Loucy (cell line): ENCODE results near the gene ERVW-1.

Experiments used
- H2AFZ ChIP-seq: fragments of 200-600 bp; sonication (generic); 2 replicates; pipeline ENCODE4 v1.6.0; 2016; ENCODE audit warnings: antibody characterized with exemption, mild to moderate bottlenecking, low read length, moderate library complexity
- H3F3A ChIP-seq: fragments of 200-600 bp; 2 replicates; pipeline ENCODE4 v1.6.0; 2016; ENCODE audit warnings: antibody characterized with exemption, low read depth, mild to moderate bottlenecking
- H3K27me3 ChIP-seq: fragments of 200-600 bp; sonication (generic); 2 replicates; pipeline ENCODE4 v1.6.1; 2014; ENCODE audit warnings: low read length, mild to moderate bottlenecking; ENCODE audit not compliant: insufficient read depth, poor library complexity, severe bottlenecking
- H3K36me3 ChIP-seq: fragments of 200-600 bp; sonication (generic); 2 replicates; pipeline ENCODE4 v1.6.1; 2016; ENCODE audit warnings: low read length; ENCODE audit not compliant: insufficient read depth
- H3K4me1 ChIP-seq: fragments of 200-600 bp; sonication (generic); 2 replicates; pipeline ENCODE4 v1.5.1; 2014; ENCODE audit warnings: low read length, mild to moderate bottlenecking; ENCODE audit not compliant: insufficient read depth, poor library complexity, severe bottlenecking
- H3K4me2 ChIP-seq: fragments of 200-600 bp; sonication (generic); 2 replicates; pipeline ENCODE4 v1.6.0; 2014; ENCODE audit warnings: antibody characterized with exemption, low read length, low read depth, mild to moderate bottlenecking; ENCODE audit not compliant: poor library complexity, severe bottlenecking
- H3K4me3 ChIP-seq: fragments of 200-600 bp; sonication (generic); 2 replicates; pipeline ENCODE4 v1.5.1; 2014; ENCODE audit warnings: low read length, mild to moderate bottlenecking, mixed read lengths; ENCODE audit not compliant: poor library complexity, severe bottlenecking
- H3K79me2 ChIP-seq: fragments of 200-600 bp; sonication (generic); 2 replicates; pipeline ENCODE4 v1.6.1; 2014; ENCODE audit warnings: low read length; ENCODE audit not compliant: insufficient read depth
- H3K9ac ChIP-seq: fragments of 200-600 bp; sonication (generic); 2 replicates; pipeline ENCODE4 v1.6.0; 2014; ENCODE audit warnings: mild to moderate bottlenecking, low read depth, low read length, moderate library complexity; ENCODE audit not compliant: poor library complexity, severe bottlenecking
- H3K9me2 ChIP-seq: fragments of 200-600 bp; sonication (generic); replicated peaks from 2 replicates; pipeline ENCODE4 v1.6.1; 2016; ENCODE audit warnings: low read depth, low read length, mixed read lengths
- H3K9me3 ChIP-seq: fragments of 200-600 bp; sonication (generic); 2 replicates; pipeline ENCODE4 v1.6.1; 2014; ENCODE audit warnings: mild to moderate bottlenecking, antibody characterized with exemption, low read length, low read depth; ENCODE audit not compliant: insufficient read depth
- H4K20me1 ChIP-seq: fragments of 200-600 bp; sonication (generic); 2 replicates; pipeline ENCODE4 v1.6.0; 2014; ENCODE audit warnings: antibody characterized with exemption, low read length, mild to moderate bottlenecking; ENCODE audit not compliant: insufficient read depth, poor library complexity, severe bottlenecking
- CTCF ChIP-seq: fragments of 200-600 bp; sonication (generic); conservative IDR thresholded peaks from 2 replicates; pipeline ENCODE4 v1.5.1; 2014; ENCODE audit warnings: mild to moderate bottlenecking, antibody characterized with exemption, low read length
- EZH2phosphoT487 ChIP-seq: fragments of 200-600 bp; IDR thresholded peaks from 2 replicates; pipeline ENCODE4 v1.6.1; 2018; ENCODE audit warnings: antibody characterized with exemption, mild to moderate bottlenecking, moderate library complexity, borderline replicate concordance

ERVW-1 gene

GRCh38 chr7:92421676-92422435, 55.9 kb downstream of the ERVW-1 start:
- Histone ChIP-seq H3K4me2 (peak overlapping the region; percentile 1), H3K4me3 (no peak overlapping the region), H3K9me3 (no peaks in the 10 kb centered on the region), H3K27me3 (no peaks in the 10 kb centered on the region), H3K9me2 (no peaks in the 10 kb centered on the region), H3F3A (no peaks in the 10 kb centered on the region), H3K79me2 (no peaks in the 10 kb centered on the region), H3K9ac (no peak overlapping the region), H3K36me3 (no peaks in the 10 kb centered on the region), H2AFZ (no peak overlapping the region), H3K4me1 (peaks cover 22% of the 10 kb centered on the region), H4K20me1 (no peaks in the 10 kb centered on the region)
- no peak for TF ChIP-seq CTCF
- no peak for TF ChIP-seq EZH2phosphoT487
